ENCODE measurements around the gene BICRA. TPM values are rescaled to one million over a fixed set of nuclear protein-coding genes. Genes with fewer than 3 reads are reported as not detected.
"Not testable (repeated sequence)": the region's sequence is repeated elsewhere in the genome, so short reads cannot be mapped to it uniquely, and the experiment has no call there.

BICRA gene
- total RNA-seq, 1 experiment from 2014 or later = 29.3 TPM

- TF ChIP-seq CTCF (conservative IDR thresholded peaks at IDR 0.05) = no peak
- no peak overlapping the region for H2BK20ac ChIP-seq (ENCODE audit: low read depth, low read length, poor library complexity, severe bottlenecking)
- H3K9me3 ChIP-seq (ENCODE audit: control insufficient read depth, low read depth, low read length) = no peaks in the 10 kb centered on the region
- Mint-ChIP-seq H3K27me3 (ENCODE audit: low read depth) (peaks cover 11% of the 10 kb centered on the region), H3K9me3 (peaks cover 18% of the 10 kb centered on the region in 2 experiments), H3K4me3 (peak overlapping the region; percentile 71 to 84; a peak in 4 of 5 replicates), H3K36me3 (ENCODE audit: insufficient read depth in 1 of 3, low read depth in 3 of 3) (peaks cover 2 to 30% (median 18%) of the 10 kb centered on the region in 3 experiments), H3K4me1 (peaks cover 12 to 14% of the 10 kb centered on the region in 2 experiments), H3K27ac (no peak overlapping the region)
- no peak overlapping the region for H3K56ac ChIP-seq (ENCODE audit: insufficient read length, low read depth, low read length)
- no peak overlapping the region for H3K9ac ChIP-seq (ENCODE audit: extremely low read depth, insufficient read length, low read length)
- H2BK5ac ChIP-seq (ENCODE audit: insufficient read length, low read length) = no peak overlapping the region
- H3K23ac ChIP-seq (ENCODE audit: insufficient read length, low read depth, low read length) = no peak overlapping the region
- no peak overlapping the region for H3K14ac ChIP-seq (ENCODE audit: insufficient read depth, low read length)
- H3K4me2 ChIP-seq (ENCODE audit: insufficient read depth, insufficient read length, low read length) = no peak overlapping the region
- no peak overlapping the region for H2AK5ac ChIP-seq (ENCODE audit: insufficient read length, low read length)
- no peaks in the 10 kb centered on the region for H3K79me1 ChIP-seq (ENCODE audit: insufficient read depth, low read depth, low read length, poor library complexity, severe bottlenecking)
- no peak overlapping the region for H2AFZ ChIP-seq (ENCODE audit: low read length)
- H3K4ac ChIP-seq (ENCODE audit: low read depth, low read length) = no peak overlapping the region
- no peak overlapping the region for H3K18ac ChIP-seq (ENCODE audit: insufficient read length, low read depth, low read length)
- no peak overlapping the region for H2BK12ac ChIP-seq (ENCODE audit: insufficient read length, low read depth, low read length)
- H3T11ph ChIP-seq (ENCODE audit: low read length) = no peak overlapping the region
- H4K5ac ChIP-seq (ENCODE audit: insufficient read length, low read depth, low read length) = no peak overlapping the region
- no peaks in the 10 kb centered on the region for H3K4me1 ChIP-seq (ENCODE audit: insufficient read depth, low read length)
- H4K91ac ChIP-seq (ENCODE audit: insufficient read length, low read depth, low read length) = no peak overlapping the region
- H4K8ac ChIP-seq (replicated peaks; ENCODE audit: insufficient read length, low read depth, low read length) = no peak overlapping the region
- H4K20me1 ChIP-seq (ENCODE audit: control insufficient read depth, insufficient read depth, insufficient read length) = no peaks in the 10 kb centered on the region
- no peaks in the 10 kb centered on the region for H3K27me3 ChIP-seq (ENCODE audit: insufficient read depth, low read length)
- H3K27ac ChIP-seq (ENCODE audit: insufficient read length, low read depth, low read length) = no peak overlapping the region
- H2BK120ac ChIP-seq (ENCODE audit: low read depth, low read length, poor library complexity, severe bottlenecking) = no peak overlapping the region
- no peak overlapping the region for H2BK15ac ChIP-seq (ENCODE audit: low read depth, low read length)
- WGBS (ENCODE audit: extremely low coverage, insufficient read length, low lambda C conversion rate) = no CpG with 5 or more reads among the region's 4 CpGs
- no peaks in the 10 kb centered on the region for H3K23me2 ChIP-seq (ENCODE audit: insufficient read length, low read depth, low read length, poor library complexity, severe bottlenecking)
- no peaks in the 10 kb centered on the region for H3K79me2 ChIP-seq (ENCODE audit: insufficient read depth, low read length)
- DNase-seq = no peak
Measured at GRCh38 chr19:47714339-47714738, 105.4 kb downstream of the BICRA start.

- not testable (repeated sequence) for H2BK20ac ChIP-seq (ENCODE audit: low read depth, low read length, poor library complexity, severe bottlenecking)
Measured at GRCh38 chr19:47714855-47715254, 105.9 kb downstream of the BICRA start.

More at GRCh38 chr19:47714855-47715254, 105.9 kb downstream of the BICRA start:
- H2BK120ac ChIP-seq (ENCODE audit: low read depth, low read length, poor library complexity, severe bottlenecking); H3K9me3 ChIP-seq (ENCODE audit: control insufficient read depth, low read depth, low read length); H2BK12ac ChIP-seq (ENCODE audit: insufficient read length, low read depth, low read length); H2BK15ac ChIP-seq (ENCODE audit: low read depth, low read length); H4K91ac ChIP-seq (ENCODE audit: insufficient read length, low read depth, low read length); H3K79me1 ChIP-seq (ENCODE audit: insufficient read depth, low read depth, low read length, poor library complexity, severe bottlenecking); H3K4me2 ChIP-seq (ENCODE audit: insufficient read depth, insufficient read length, low read length); H3K27ac Mint-ChIP-seq; H3K9ac ChIP-seq (ENCODE audit: extremely low read depth, insufficient read length, low read length); H3K56ac ChIP-seq (ENCODE audit: insufficient read length, low read depth, low read length); H3K18ac ChIP-seq (ENCODE audit: insufficient read length, low read depth, low read length); H3T11ph ChIP-seq (ENCODE audit: low read length); H3K4ac ChIP-seq (ENCODE audit: low read depth, low read length); H4K8ac ChIP-seq (replicated peaks; ENCODE audit: insufficient read length, low read depth, low read length); H3K27ac ChIP-seq (ENCODE audit: insufficient read length, low read depth, low read length); H3K23ac ChIP-seq (ENCODE audit: insufficient read length, low read depth, low read length); H3K27me3 ChIP-seq (ENCODE audit: insufficient read depth, low read length); H3K14ac ChIP-seq (ENCODE audit: insufficient read depth, low read length); H3K23me2 ChIP-seq (ENCODE audit: insufficient read length, low read depth, low read length, poor library complexity, severe bottlenecking); H3K4me3 Mint-ChIP-seq; H2AFZ ChIP-seq (ENCODE audit: low read length); H4K20me1 ChIP-seq (ENCODE audit: control insufficient read depth, insufficient read depth, insufficient read length); H3K79me2 ChIP-seq (ENCODE audit: insufficient read depth, low read length); H4K5ac ChIP-seq (ENCODE audit: insufficient read length, low read depth, low read length); H2AK5ac ChIP-seq (ENCODE audit: insufficient read length, low read length); H3K4me1 ChIP-seq (ENCODE audit: insufficient read depth, low read length); DNase-seq; H2BK5ac ChIP-seq (ENCODE audit: insufficient read length, low read length): not testable (repeated sequence)
- peaks cover 18% of the 10 kb centered on the region in 2 experiments for H3K9me3 Mint-ChIP-seq
- H3K27me3 Mint-ChIP-seq (ENCODE audit: low read depth) = peaks cover 11% of the 10 kb centered on the region
- H3K36me3 Mint-ChIP-seq (ENCODE audit: insufficient read depth in 1 of 3, low read depth in 3 of 3) = peaks cover 2 to 30% (median 18%) of the 10 kb centered on the region in 3 experiments
- peaks cover 12 to 14% of the 10 kb centered on the region in 2 experiments for H3K4me1 Mint-ChIP-seq

All from H9 (cell line).